GM23338 (cell line): Measurements from ENCODE around the gene NDUFB6. TPM values are rescaled to one million over a fixed set of nuclear protein-coding genes. Genes with fewer than 3 reads are reported as not detected.
"Not testable (repeated sequence)": the region's sequence is repeated elsewhere in the genome, so short reads cannot be mapped to it uniquely, and the experiment has no call there.

Experiments
- ATAC-seq: fragments of 200-7000 bp; cut with Tn5 transposase; 3 replicates; pipeline ENCODE4 v1.9.1; 2020
- DNase-seq: peaks from one replicate; pipeline ENCODE4 v3.0.0-alpha.2; 2015; ENCODE audit warnings: low spot score
- H2AFZ ChIP-seq: fragments of 200-600 bp; sonication (generic); 2 replicates; pipeline ENCODE4 v1.8.0; 2016; ENCODE audit warnings: antibody characterized with exemption, mild to moderate bottlenecking, moderate library complexity
- H3F3A ChIP-seq: fragments of 200-600 bp; sonication (generic); replicated peaks from 2 replicates; pipeline ENCODE4 v1.8.0; 2017; ENCODE audit warnings: antibody characterized with exemption, mixed run types, low read depth
- H3K27ac ChIP-seq: fragments of 200-600 bp; sonication (generic); 2 replicates; pipeline ENCODE4 v1.6.1; 2016; ENCODE audit warnings: low read depth
- H3K27me3 ChIP-seq: fragments of 200-600 bp; sonication (generic); 2 replicates; pipeline ENCODE4 v1.8.0; 2016; ENCODE audit warnings: mild to moderate bottlenecking, mixed run types, moderate library complexity; ENCODE audit not compliant: insufficient read depth
- H3K36me3 ChIP-seq: fragments of 200-600 bp; sonication (generic); 2 replicates; pipeline ENCODE4 v1.8.0; 2016; ENCODE audit warnings: mild to moderate bottlenecking; ENCODE audit not compliant: insufficient read depth
- H3K4me1 ChIP-seq: fragments of 200-600 bp; sonication (generic); 2 replicates; pipeline ENCODE4 v1.8.0; 2016; ENCODE audit warnings: mild to moderate bottlenecking, moderate library complexity; ENCODE audit not compliant: insufficient read depth
- H3K4me2 ChIP-seq: fragments of 200-600 bp; sonication (generic); 2 replicates; pipeline ENCODE4 v1.7.1; 2017; ENCODE audit warnings: mixed run types
- H3K4me3 ChIP-seq: fragments of 200-600 bp; sonication (generic); 2 replicates; pipeline ENCODE4 v1.6.1; 2016; ENCODE audit warnings: mixed run types
- H3K79me2 ChIP-seq: fragments of 200-600 bp; sonication (generic); replicated peaks from 2 replicates; pipeline ENCODE4 v1.8.0; 2017; ENCODE audit warnings: mild to moderate bottlenecking; ENCODE audit not compliant: insufficient read depth
- H3K9me2 ChIP-seq: fragments of 200-600 bp; sonication (generic); 2 replicates; pipeline ENCODE4 v1.8.0; 2017; ENCODE audit not compliant: insufficient read depth
- H4K20me1 ChIP-seq: fragments of 200-600 bp; sonication (generic); replicated peaks from 2 replicates; pipeline ENCODE4 v1.8.0; 2017; ENCODE audit warnings: mild to moderate bottlenecking; ENCODE audit not compliant: insufficient read depth
- H3K27ac Mint-ChIP-seq: 2 replicates; pipeline ENCODE4 v1.8.0; 2020; ENCODE audit warnings: inconsistent platforms, mild to moderate bottlenecking, moderate library complexity, mixed read lengths
- H3K27me3 Mint-ChIP-seq: 3 replicates; pipeline ENCODE4 v1.8.0; 2022; ENCODE audit warnings: low read depth, mild to moderate bottlenecking, moderate library complexity, mixed read lengths, inconsistent platforms; ENCODE audit not compliant: insufficient read depth, poor library complexity
- H3K36me3 Mint-ChIP-seq: 3 replicates; pipeline ENCODE4 v1.8.0; 2021; ENCODE audit warnings: low read depth, mild to moderate bottlenecking, inconsistent platforms, moderate library complexity, mixed read lengths
- H3K4me1 Mint-ChIP-seq: 3 replicates; pipeline ENCODE4 v1.8.0; 2020; ENCODE audit warnings: mild to moderate bottlenecking, inconsistent platforms, mixed read lengths
- H3K4me3 Mint-ChIP-seq: 3 replicates; pipeline ENCODE4 v1.8.0; 2021; ENCODE audit warnings: moderate library complexity, mild to moderate bottlenecking, inconsistent platforms, mixed read lengths
- H3K9me3 Mint-ChIP-seq: 3 replicates; pipeline ENCODE4 v1.8.0; 2020; ENCODE audit warnings: moderate library complexity, mild to moderate bottlenecking, inconsistent platforms, mixed read lengths
- CREB1 ChIP-seq: fragments of 250-450 bp; sonication (Bioruptor Pico); IDR thresholded peaks from 2 replicates; pipeline ENCODE4 v1.5.0; 2020; ENCODE audit warnings: low read depth, mild to moderate bottlenecking, moderate library complexity
- CTCF ChIP-seq, 2 experiments: fragments of 200-600 bp in 1 of 2; sonication (generic) in 1 of 2; conservative IDR thresholded peaks; 2 replicates each; pipeline versions ENCODE4 v1.5.1 to v1.6.1; 2016 to 2017; ENCODE audit warnings: antibody characterized with exemption in 2 of 2, low read depth in 2 of 2, mild to moderate bottlenecking in 2 of 2, moderate library complexity in 1 of 2
- ETS1 ChIP-seq: IDR thresholded peaks from 2 replicates; pipeline ENCODE4 v1.6.1; 2016; ENCODE audit warnings: antibody characterized with exemption
- EZH2 ChIP-seq: fragments of 200-600 bp; sonication (generic); IDR thresholded peaks from one replicate; pipeline ENCODE4 v1.8.0; 2017; ENCODE audit warnings: antibody characterized with exemption, mild to moderate bottlenecking, low read depth; ENCODE audit not compliant: unreplicated experiment
- EZH2phosphoT487 ChIP-seq: fragments of 200-600 bp; sonication (generic); IDR thresholded peaks from one replicate; pipeline ENCODE4 v1.8.1; 2018; ENCODE audit warnings: antibody characterized with exemption; ENCODE audit not compliant: unreplicated experiment
- JUNB ChIP-seq: IDR thresholded peaks from one replicate; pipeline ENCODE4 v1.6.1; 2016; ENCODE audit warnings: antibody characterized with exemption; ENCODE audit not compliant: unreplicated experiment
- NANOG ChIP-seq: IDR thresholded peaks from 2 replicates; pipeline ENCODE4 v1.6.1; 2016; ENCODE audit warnings: antibody characterized with exemption, borderline replicate concordance
- POLR2AphosphoS5 ChIP-seq: IDR thresholded peaks from 2 replicates; pipeline ENCODE4 v1.6.1; 2016; ENCODE audit warnings: antibody characterized with exemption, low read depth
- REST ChIP-seq: IDR thresholded peaks from one replicate; pipeline ENCODE4 v1.6.1; 2018; ENCODE audit warnings: antibody characterized with exemption; ENCODE audit not compliant: unreplicated experiment
- STAT1 ChIP-seq: IDR thresholded peaks from one replicate; pipeline ENCODE4 v1.6.1; 2016; ENCODE audit warnings: antibody characterized with exemption; ENCODE audit not compliant: unreplicated experiment
- ZNF331 ChIP-seq: fragments of 250-450 bp; sonication (Bioruptor Pico); IDR thresholded peaks from 2 replicates; pipeline ENCODE4 v1.5.0; 2020; ENCODE audit warnings: low read depth, mild to moderate bottlenecking, moderate library complexity
- polyA plus RNA-seq: library from polyadenylated mRNA; unstranded; fragments of >200 nt; fragmentation: Nextera tagmentation; extraction: Ambion mirVana; gene quantifications from 2 replicates; pipeline ENCODE4 v1.2.1, GENCODE V29; 2016
- total RNA-seq: library from RNA; depleted of rRNA; stranded (reverse); fragments of >200 nt; shearing (Covaris generic); gene quantifications from 2 replicates; pipeline ENCODE4 v1.2.3, GENCODE V29; 2014

NDUFB6 gene
- total and polyA plus RNA-seq, 2 experiments from 2014 or later = 56.5 to 231 TPM

- Histone ChIP-seq H3K27me3 (no peaks in the 10 kb centered on the region), H3K27ac (peak overlapping the region; percentile 75), H3K4me2 (peak overlapping the region; percentile 92), H4K20me1 (peaks cover 39% of the 10 kb centered on the region), H3K79me2 (peaks cover 63% of the 10 kb centered on the region), H3K4me1 (peaks cover 8% of the 10 kb centered on the region), H3K9me2 (no peaks in the 10 kb centered on the region), H2AFZ (no peak overlapping the region), H3K4me3 (peak overlapping the region; percentile 91), H3F3A (peaks cover 5% of the 10 kb centered on the region), H3K36me3 (no peaks in the 10 kb centered on the region)
- H3K36me3 Mint-ChIP-seq = peaks cover 29% of the 10 kb centered on the region
- DNase-seq (peak; percentile 35), ATAC-seq (no peak)
- TF ChIP-seq NANOG = no peak
- TF ChIP-seq CTCF (conservative IDR thresholded peaks at IDR 0.05; ENCODE audit: low read depth in 2 of 2) = peak in 1 of 2 experiments; percentile 23; a peak in 1 of 4 replicates
- H3K9me3 Mint-ChIP-seq = no peaks in the 10 kb centered on the region; the same call in 2 of the 3 replicates
- H3K4me1 Mint-ChIP-seq = peaks cover 18% of the 10 kb centered on the region
- H3K4me3 Mint-ChIP-seq = peak overlapping the region; percentile 89
- H3K27me3 Mint-ChIP-seq = peaks cover 22% of the 10 kb centered on the region
- peak overlapping the region; percentile 94 for H3K27ac Mint-ChIP-seq
Observed at GRCh38 chr9:32550150-32550561, 22.8 kb downstream of the NDUFB6 start.

- not testable (repeated sequence) for H3K9me3 Mint-ChIP-seq
Observed at GRCh38 chr9:32548213-32548612, 24.7 kb downstream of the NDUFB6 start.

GRCh38 chr9:32545884-32546283 lies 27.1 kb downstream of the NDUFB6 start:
- no peak overlapping the region for H3K27ac ChIP-seq
- no peaks in the 10 kb centered on the region for H3F3A ChIP-seq
- peaks cover 97% of the 10 kb centered on the region for H3K79me2 ChIP-seq
- DNase-seq (no peak), ATAC-seq (no peak)
- H3K27me3 Mint-ChIP-seq = peaks cover 4% of the 10 kb centered on the region
- peaks cover 52% of the 10 kb centered on the region for H3K36me3 Mint-ChIP-seq
- no peak overlapping the region for H2AFZ ChIP-seq
- H3K4me2 ChIP-seq = no peak overlapping the region
- no peak overlapping the region for H3K4me3 Mint-ChIP-seq
- peaks cover 70% of the 10 kb centered on the region for H4K20me1 ChIP-seq
- 0 out of 2 replicates have a peak overlapping the region, but pooled peaks have one; percentile 33 for H3K27ac Mint-ChIP-seq
- H3K36me3 ChIP-seq = peaks cover 17% of the 10 kb centered on the region; the same call in 1 of the 2 replicates
- no peaks in the 10 kb centered on the region for H3K9me3 Mint-ChIP-seq
- H3K4me1 Mint-ChIP-seq = peaks cover 16% of the 10 kb centered on the region
- peaks cover 8% of the 10 kb centered on the region for H3K4me1 ChIP-seq
- H3K4me3 ChIP-seq = no peak overlapping the region
- H3K27me3 ChIP-seq = no peaks in the 10 kb centered on the region
- no peaks in the 10 kb centered on the region for H3K9me2 ChIP-seq
- no peak for TF ChIP-seq CREB1 (CRISPR knock-in tag)
- TF ChIP-seq NANOG = no peak
- no peak for TF ChIP-seq ETS1
- no peak for TF ChIP-seq EZH2
- TF ChIP-seq POLR2AphosphoS5 = no peak
- no peak for TF ChIP-seq EZH2phosphoT487
- no peak for TF ChIP-seq STAT1
- TF ChIP-seq REST = no peak
- TF ChIP-seq JUNB = no peak
- no peak for TF ChIP-seq CTCF (conservative IDR thresholded peaks at IDR 0.05; ENCODE audit: low read depth in 2 of 2)
- TF ChIP-seq ZNF331 (CRISPR knock-in tag) = no peak

More at GRCh38 chr9:32548213-32548612, 24.7 kb downstream of the NDUFB6 start:
- not testable (repeated sequence) for H3F3A ChIP-seq, ATAC-seq, H3K27me3 ChIP-seq, H3K4me1 ChIP-seq, DNase-seq, H3K4me2 ChIP-seq, H3K4me3 ChIP-seq, H3K9me2 ChIP-seq, H3K27ac ChIP-seq, H3K36me3 ChIP-seq, H2AFZ ChIP-seq
- Mint-ChIP-seq H3K27ac (peak overlapping the region; percentile 44), H3K4me1 (peaks cover 16% of the 10 kb centered on the region), H3K36me3 (peaks cover 37% of the 10 kb centered on the region), H3K27me3 (peaks cover 19% of the 10 kb centered on the region), H3K4me3 (0 out of 3 replicates have a peak overlapping the region, but pooled peaks have one; percentile 89)
- Histone ChIP-seq H4K20me1 (peaks cover 51% of the 10 kb centered on the region), H3K79me2 (peaks cover 83% of the 10 kb centered on the region)
